ENCODE measurements around the gene ATP5IF1. TPM values are rescaled to one million over a fixed set of nuclear protein-coding genes. Genes with fewer than 3 reads are reported as not detected.
A peak's percentile ranks its signal among the peaks of the same experiment; 100 is the strongest.

ATP5IF1 gene
- total and polyA plus RNA-seq, 9 of the 15 experiments (the other 6 are each of a cell fraction or from before 2014, with no cell fraction given) = 292 to 1,422 (median 388) TPM

GRCh38 chr1:28249866-28250295, 14.0 kb downstream of the ATP5IF1 start (continued):
- TF ChIP-seq CHD7 (IDR thresholded peaks at IDR 0.05; ENCODE audit: low read depth, low read length) (no peak), ARID2 (IDR thresholded peaks at IDR 0.05) (no peak), ZNF75A (CRISPR knock-in tag; IDR thresholded peaks at IDR 0.05) (no peak), NRF1 (conservative IDR thresholded peaks at IDR 0.05 in 1 of 2, IDR thresholded peaks at IDR 0.05 in 1 of 2) (0 out of 4 replicates have a peak, but pooled peaks of 1 of the 2 experiments have one; percentile 10), TEAD1 (CRISPR knock-in tag; IDR thresholded peaks at IDR 0.05) (0 out of 4 replicates have a peak, but pooled peaks of 1 of the 2 experiments have one; percentile 0), HNRNPL (IDR thresholded peaks at IDR 0.05; ENCODE audit: low read depth, low read length) (no peak), ZNF3 (CRISPR knock-in tag; IDR thresholded peaks at IDR 0.05) (no peak), ASH1L (IDR thresholded peaks at IDR 0.05; ENCODE audit: borderline replicate concordance, low read depth, partially characterized antibody) (no peak), ZNF124 (CRISPR knock-in tag; IDR thresholded peaks at IDR 0.05) (no peak)
- TF ChIP-seq, protein P1, sequence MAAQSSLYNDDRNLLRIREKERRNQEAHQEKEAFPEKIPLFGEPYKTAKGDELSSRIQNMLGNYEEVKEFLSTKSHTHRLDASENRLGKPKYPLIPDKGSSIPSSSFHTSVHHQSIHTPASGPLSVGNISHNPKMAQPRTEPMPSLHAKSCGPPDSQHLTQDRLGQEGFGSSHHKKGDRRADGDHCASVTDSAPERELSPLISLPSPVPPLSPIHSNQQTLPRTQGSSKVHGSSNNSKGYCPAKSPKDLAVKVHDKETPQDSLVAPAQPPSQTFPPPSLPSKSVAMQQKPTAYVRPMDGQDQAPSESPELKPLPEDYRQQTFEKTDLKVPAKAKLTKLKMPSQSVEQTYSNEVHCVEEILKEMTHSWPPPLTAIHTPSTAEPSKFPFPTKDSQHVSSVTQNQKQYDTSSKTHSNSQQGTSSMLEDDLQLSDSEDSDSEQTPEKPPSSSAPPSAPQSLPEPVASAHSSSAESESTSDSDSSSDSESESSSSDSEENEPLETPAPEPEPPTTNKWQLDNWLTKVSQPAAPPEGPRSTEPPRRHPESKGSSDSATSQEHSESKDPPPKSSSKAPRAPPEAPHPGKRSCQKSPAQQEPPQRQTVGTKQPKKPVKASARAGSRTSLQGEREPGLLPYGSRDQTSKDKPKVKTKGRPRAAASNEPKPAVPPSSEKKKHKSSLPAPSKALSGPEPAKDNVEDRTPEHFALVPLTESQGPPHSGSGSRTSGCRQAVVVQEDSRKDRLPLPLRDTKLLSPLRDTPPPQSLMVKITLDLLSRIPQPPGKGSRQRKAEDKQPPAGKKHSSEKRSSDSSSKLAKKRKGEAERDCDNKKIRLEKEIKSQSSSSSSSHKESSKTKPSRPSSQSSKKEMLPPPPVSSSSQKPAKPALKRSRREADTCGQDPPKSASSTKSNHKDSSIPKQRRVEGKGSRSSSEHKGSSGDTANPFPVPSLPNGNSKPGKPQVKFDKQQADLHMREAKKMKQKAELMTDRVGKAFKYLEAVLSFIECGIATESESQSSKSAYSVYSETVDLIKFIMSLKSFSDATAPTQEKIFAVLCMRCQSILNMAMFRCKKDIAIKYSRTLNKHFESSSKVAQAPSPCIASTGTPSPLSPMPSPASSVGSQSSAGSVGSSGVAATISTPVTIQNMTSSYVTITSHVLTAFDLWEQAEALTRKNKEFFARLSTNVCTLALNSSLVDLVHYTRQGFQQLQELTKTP (IDR thresholded peaks at IDR 0.05; ENCODE audit: low read depth in 1 of 2, partially characterized antibody in 2 of 2) = no peak
- TF ChIP-seq, protein P2, sequence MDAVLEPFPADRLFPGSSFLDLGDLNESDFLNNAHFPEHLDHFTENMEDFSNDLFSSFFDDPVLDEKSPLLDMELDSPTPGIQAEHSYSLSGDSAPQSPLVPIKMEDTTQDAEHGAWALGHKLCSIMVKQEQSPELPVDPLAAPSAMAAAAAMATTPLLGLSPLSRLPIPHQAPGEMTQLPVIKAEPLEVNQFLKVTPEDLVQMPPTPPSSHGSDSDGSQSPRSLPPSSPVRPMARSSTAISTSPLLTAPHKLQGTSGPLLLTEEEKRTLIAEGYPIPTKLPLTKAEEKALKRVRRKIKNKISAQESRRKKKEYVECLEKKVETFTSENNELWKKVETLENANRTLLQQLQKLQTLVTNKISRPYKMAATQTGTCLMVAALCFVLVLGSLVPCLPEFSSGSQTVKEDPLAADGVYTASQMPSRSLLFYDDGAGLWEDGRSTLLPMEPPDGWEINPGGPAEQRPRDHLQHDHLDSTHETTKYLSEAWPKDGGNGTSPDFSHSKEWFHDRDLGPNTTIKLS (IDR thresholded peaks at IDR 0.05; ENCODE audit: borderline replicate concordance, low read depth) = 0 out of 2 replicates have a peak, but pooled peaks have one; percentile 12

Data from K562 (cell line).